GM18951 (cell line): Measurements from ENCODE around the gene EFCAB7.
A peak's percentile ranks its signal among the peaks of the same experiment; 100 is the strongest.
"Not testable (repeated sequence)": the region's sequence is repeated elsewhere in the genome, so short reads cannot be mapped to it uniquely, and the experiment has no call there.

ENCODE experiments used
- POLR2A ChIP-seq: IDR thresholded peaks from 4 replicates; pipeline ENCODE4 v1.6.1; 2011; ENCODE audit warnings: mild to moderate bottlenecking; ENCODE audit not compliant: insufficient read length, insufficient read depth; ENCODE audit errors: extremely low read depth
- in situ Hi-C: fragments of 300-500 bp; cut with MboI; formaldehyde crosslinking; loops from one replicate; pipeline ENCODE4 v1.12.0; 2022; ENCODE audit warnings: low sequenced_read_pairs, mixed read lengths, inconsistent platforms; ENCODE audit not compliant: unreplicated experiment

The EFCAB7 gene

GRCh38 chr1:63563745-63564144, 40.4 kb downstream of the EFCAB7 start:
- no peak for TF ChIP-seq POLR2A
- in situ Hi-C loops = no loop called here

- TF ChIP-seq POLR2A = no peak
- in situ Hi-C loops = no loop called here
These were observed 45.7 kb downstream of the EFCAB7 start for GRCh38 chr1:63569068-63569467.

GRCh38 chr1:63569640-63570316, 46.5 kb downstream of the EFCAB7 start:
- no peak for TF ChIP-seq POLR2A
- in situ Hi-C loops = no loop called here

- in situ Hi-C loops = not testable (repeated sequence)
These were observed 49.4 kb downstream of the EFCAB7 start for GRCh38 chr1:63572686-63573085.

- in situ Hi-C loops = not testable (repeated sequence)
These were observed 51.0 kb downstream of the EFCAB7 start for GRCh38 chr1:63574203-63574796.

- in situ Hi-C loops = no loop called here
- no peak for TF ChIP-seq POLR2A
These were observed 52.1 kb downstream of the EFCAB7 start for GRCh38 chr1:63575340-63575826.

- in situ Hi-C loops = not testable (repeated sequence)
These were observed 63.0 kb downstream of the EFCAB7 start for GRCh38 chr1:63586326-63586725.

- TF ChIP-seq POLR2A = no peak
- in situ Hi-C loops = no loop called here
These were observed 66.8 kb downstream of the EFCAB7 start for GRCh38 chr1:63590166-63590560.

GRCh38 chr1:63592536-63593302, 69.4 kb downstream of the EFCAB7 start:
- in situ Hi-C loops = no loop called here
- TF ChIP-seq POLR2A = no peak

GRCh38 chr1:63593303-63593885, 70.1 kb downstream of the EFCAB7 start, which contains the start of gene PGM1:
Gene PGM1 (plus strand): TSS chr1:63593411. CDS start chr1:63593489, 78 bp downstream.
- in situ Hi-C loops = no loop called here
- TF ChIP-seq POLR2A = peak; percentile 62

GRCh38 chr1:63593886-63594605, 70.7 kb downstream of the EFCAB7 start:
- in situ Hi-C loops = no loop called here
- TF ChIP-seq POLR2A = peak; percentile 27

- in situ Hi-C loops = no loop called here
- no peak for TF ChIP-seq POLR2A
These were observed 72.1 kb downstream of the EFCAB7 start for GRCh38 chr1:63595435-63595834.

- TF ChIP-seq POLR2A = no peak
- in situ Hi-C loops = no loop called here
These were observed 76.5 kb downstream of the EFCAB7 start for GRCh38 chr1:63599799-63600198.
